VCaP (cell line): ENCODE results near the gene TMEM87B.

ENCODE experiments used
- H3K27ac ChIP-seq: fragments of 450-650 bp; 2 replicates; pipeline ENCODE4 v1.5.1; 2017
- CTCF ChIP-seq: fragments of 450-650 bp; conservative IDR thresholded peaks from 2 replicates; pipeline ENCODE4 v1.5.1; 2017; ENCODE audit warnings: mild to moderate bottlenecking, moderate library complexity

The TMEM87B gene

GRCh38 chr2:112087346-112088020 lies 32.4 kb downstream of the TMEM87B start:
- no peak overlapping the region for H3K27ac ChIP-seq
- no peak for TF ChIP-seq CTCF

- no peak for TF ChIP-seq CTCF
- H3K27ac ChIP-seq: no peak overlapping the region
Observed at GRCh38 chr2:112089375-112089774, 34.3 kb downstream of the TMEM87B start.

GRCh38 chr2:112092286-112093041 lies 37.4 kb downstream of the TMEM87B start:
- no peak for TF ChIP-seq CTCF
- H3K27ac ChIP-seq: no peak overlapping the region

GRCh38 chr2:112093216-112093615 lies 38.1 kb downstream of the TMEM87B start:
- H3K27ac ChIP-seq: no peak overlapping the region
- no peak for TF ChIP-seq CTCF

GRCh38 chr2:112095681-112096080 lies 40.6 kb downstream of the TMEM87B start:
- H3K27ac ChIP-seq: no peak overlapping the region

GRCh38 chr2:112096098-112096497 lies 41.0 kb downstream of the TMEM87B start:
- H3K27ac ChIP-seq: no peak overlapping the region
- no peak for TF ChIP-seq CTCF

More at GRCh38 chr2:112095681-112096080, 40.6 kb downstream of the TMEM87B start:
- TF ChIP-seq CTCF: no peak

GRCh38 chr2:112108178-112108832 lies 53.2 kb downstream of the TMEM87B start:
- H3K27ac ChIP-seq: no peak overlapping the region
- no peak for TF ChIP-seq CTCF
